B cell (primary cell): Measurements from ENCODE around the gene MBD3L3. TPM values are rescaled to one million over a fixed set of nuclear protein-coding genes. Genes with fewer than 3 reads are reported as not detected.

Experiments
- ATAC-seq: fragments of 200-7000 bp; cut with Tn5 transposase; one replicate; pipeline ENCODE4 v1.10.0; 2021; ENCODE audit warnings: low read depth, mild to moderate bottlenecking, moderate number of reproducible peaks, moderate library complexity
- CTCF ChIA-PET: fragments of 350-600 bp; sonication (Branson Sonifier 250); formaldehyde crosslinking; loops from one replicate; lab custom pipeline; 2021; ENCODE audit warnings: antibody characterized with exemption, inconsistent platforms; lab: Charles Lee
- POLR2A ChIA-PET: fragments of 350-600 bp; sonication (Branson Sonifier 250); formaldehyde crosslinking; loops from one replicate; lab custom pipeline; 2021; ENCODE audit warnings: antibody characterized with exemption; lab: Charles Lee
- DNase-seq: peaks from one replicate; pipeline ENCODE4 v3.0.0; 2013
- H2AFZ ChIP-seq: 2 replicates; pipeline ENCODE4 v1.6.1; 2012; ENCODE audit warnings: mild to moderate bottlenecking, low read depth, low read length; ENCODE audit not compliant: insufficient read depth, poor library complexity, severe bottlenecking
- H3K27ac ChIP-seq, 2 donors: 1 replicate in 1 of 2; 2 replicates in 1 of 2; pipeline ENCODE4 v1.5.1; 2012 to 2013; ENCODE audit warnings: low read length in 2 of 2, mild to moderate bottlenecking in 2 of 2, moderate library complexity in 1 of 2
- H3K27me3 ChIP-seq, 4 experiments: fragments of 200-600 bp in 1 of 4; sonication (generic) in 1 of 4; replicated peaks in 1 of 4; 1 replicate in 2 of 4; 2 replicates in 2 of 4; pipeline versions ENCODE4 v1.6.1 to v1.7.0; 2013 to 2016; ENCODE audit warnings: low read length in 3 of 4, mild to moderate bottlenecking in 2 of 4, mixed read lengths in 1 of 4, moderate library complexity in 1 of 4; ENCODE audit not compliant: insufficient read depth in 4 of 4, control insufficient read depth in 3 of 4; ENCODE audit errors: control extremely low read depth in 1 of 4
- H3K36me3 ChIP-seq, 2 experiments: replicated peaks in 1 of 2; 1 replicate in 1 of 2; 2 replicates in 1 of 2; pipeline versions ENCODE4 v1.6.1 to v1.7.1; 2013; ENCODE audit warnings: low read length in 1 of 2; ENCODE audit not compliant: insufficient read depth in 2 of 2, control insufficient read depth in 1 of 2; ENCODE audit errors: control extremely low read depth in 1 of 2, extremely low read depth in 1 of 2
- H3K4me1 ChIP-seq, 2 donors: fragments of 200-600 bp in 1 of 2; sonication (generic) in 1 of 2; 1 replicate in 1 of 2; 2 replicates in 1 of 2; pipeline versions ENCODE4 v1.5.1 to v1.6.1; 2013 to 2017; ENCODE audit warnings: low read length in 2 of 2; ENCODE audit not compliant: control insufficient read depth in 2 of 2, insufficient read depth in 2 of 2
- H3K4me2 ChIP-seq: replicated peaks from 2 replicates; pipeline ENCODE3; 2012; ENCODE audit warnings: mild to moderate bottlenecking, low read depth, low read length; ENCODE audit not compliant: poor library complexity, severe bottlenecking
- H3K4me3 ChIP-seq, 5 experiments: fragments of 200-600 bp in 1 of 5; sonication (generic) in 1 of 5; 1 replicate in 3 of 5; 2 replicates in 2 of 5; pipeline versions ENCODE4 v1.5.1 to v1.7.0; 2011 to 2016; ENCODE audit warnings: low read length in 4 of 5, mild to moderate bottlenecking in 4 of 5, low read depth in 2 of 5, control low read depth in 1 of 5, moderate library complexity in 1 of 5; ENCODE audit not compliant: insufficient read depth in 1 of 5; ENCODE audit errors: control extremely low read depth in 1 of 5, extremely low read depth in 1 of 5
- H3K79me2 ChIP-seq: fragments of 200-600 bp; sonication (generic); one replicate; pipeline ENCODE4 v1.6.0; 2016; ENCODE audit warnings: low read length; ENCODE audit not compliant: control insufficient read depth, insufficient read depth
- H3K9ac ChIP-seq: fragments of 200-600 bp; sonication (generic); 2 replicates; pipeline ENCODE4 v1.6.1; 2017; ENCODE audit warnings: mild to moderate bottlenecking, low read length, moderate library complexity
- H3K9me3 ChIP-seq, 3 donors: one replicate each; pipeline versions ENCODE4 v1.6.1 to v1.7.1; 2013; ENCODE audit warnings: low read length in 2 of 3; ENCODE audit not compliant: control insufficient read depth in 2 of 3, insufficient read depth in 1 of 3; ENCODE audit errors: control extremely low read depth in 1 of 3
- H4K20me1 ChIP-seq: 2 replicates; pipeline ENCODE4 v1.6.0; 2012; ENCODE audit warnings: mild to moderate bottlenecking, low read length; ENCODE audit not compliant: insufficient read depth, control insufficient read depth, poor library complexity, severe bottlenecking
- H3K27ac Mint-ChIP-seq: one replicate; pipeline ENCODE4 v1.8.0; 2021; ENCODE audit warnings: mixed read lengths
- H3K27me3 Mint-ChIP-seq: one replicate; pipeline ENCODE4 v1.8.0; 2021; ENCODE audit warnings: mixed read lengths
- H3K4me1 Mint-ChIP-seq: one replicate; pipeline ENCODE4 v1.8.0; 2021; ENCODE audit warnings: mixed read lengths
- H3K4me3 Mint-ChIP-seq: one replicate; pipeline ENCODE4 v1.8.0; 2021; ENCODE audit warnings: mixed read lengths
- H3K9me3 Mint-ChIP-seq: one replicate; pipeline ENCODE4 v1.8.0; 2022; ENCODE audit warnings: mixed read lengths; ENCODE audit not compliant: insufficient read depth
- EZH2 ChIP-seq: IDR thresholded peaks from 2 replicates; pipeline ENCODE4 v1.6.1; 2012; ENCODE audit warnings: borderline replicate concordance, low read depth, mild to moderate bottlenecking, moderate library complexity, low read length; ENCODE audit not compliant: insufficient read depth, poor library complexity, severe bottlenecking
- WGBS: methylation state at CpG from one replicate; pipeline ENCODE4 v1.1.5; 2013; ENCODE audit warnings: missing lambda C conversion rate; ENCODE audit not compliant: insufficient coverage; 5-methylcytosine and 5-hydroxymethylcytosine counted together
- intact Hi-C: fragments of 100-400 bp; cut with micrococcal nuclease; formaldehyde crosslinking; loops from one replicate; pipeline ENCODE4 v1.10.0; 2022
- polyA plus RNA-seq: library from polyadenylated mRNA; depleted of rRNA; stranded (reverse); fragments of >200 nt; gene quantifications from 2 replicates; pipeline ENCODE4 v1.2.3, GENCODE V29; 2012
- total RNA-seq, 2 donors: library from RNA; stranded (reverse); fragments of 120-200 nt in 1 of 2; gene quantifications; 1 replicate in 1 of 2; 2 replicates in 1 of 2; pipeline versions ENCODE4 v1.2.3 to v1.2.4, GENCODE V29; 2013 to 2022
- TF ChIP-seq, protein P1 (sequence below): fragments of 200-600 bp; IDR thresholded peaks from one replicate; pipeline ENCODE4 v1.8.0; 2022; ENCODE audit warnings: antibody characterized with exemption, mild to moderate bottlenecking

MBD3L3 gene
- total and polyA plus RNA-seq, 2 donors (not counting 1 experiment from before 2014, with no cell fraction given): not detected

DNA sequence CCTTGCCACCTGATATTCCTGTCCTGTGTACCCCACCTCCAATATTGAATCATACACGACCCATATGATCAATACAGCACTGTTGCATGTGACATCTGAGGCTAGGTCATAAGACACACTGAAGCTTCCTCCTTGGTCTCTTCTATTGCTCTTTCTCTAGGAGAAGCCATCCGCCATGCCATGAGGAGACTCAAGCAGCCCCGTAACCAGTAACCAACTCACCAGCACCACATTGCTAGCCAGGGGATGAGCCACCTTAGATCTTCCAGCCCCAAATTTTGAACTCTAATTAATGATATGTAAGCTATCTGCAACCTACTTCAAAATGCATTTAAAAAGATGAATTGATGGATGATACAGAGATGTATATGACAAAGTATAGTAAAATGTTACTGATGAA is 39.6 kb upstream of the MBD3L3 start:
- H3K27ac ChIP-seq: no peak overlapping the region
- H3K9ac ChIP-seq: no peak overlapping the region
- H3K27me3 Mint-ChIP-seq: no peaks in the 10 kb centered on the region
- peaks cover 15% of the 10 kb centered on the region for H3K9me3 Mint-ChIP-seq
- H3K4me1 Mint-ChIP-seq: peaks cover 23% of the 10 kb centered on the region
- H3K4me3 ChIP-seq: no peak overlapping the region
- H2AFZ ChIP-seq: no peak overlapping the region
- peak overlapping the region; percentile 93 for H3K4me3 Mint-ChIP-seq
- H3K36me3 ChIP-seq: no peaks in the 10 kb centered on the region
- POLR2A ChIA-PET: no interaction called here
- DNase-seq (peak; percentile 28), ATAC-seq (no peak)
- H3K27me3 ChIP-seq: no peaks in the 10 kb centered on the region
- peak overlapping the region; percentile 90 for H3K27ac Mint-ChIP-seq
- CTCF ChIA-PET: interaction anchor here (0.6 kb wide), 1 partner anchor 970 kb away, joined by 3 read pairs; no protein-coding TSS in a partner anchor
- H4K20me1 ChIP-seq: no peaks in the 10 kb centered on the region
- TF ChIP-seq, protein P1, sequence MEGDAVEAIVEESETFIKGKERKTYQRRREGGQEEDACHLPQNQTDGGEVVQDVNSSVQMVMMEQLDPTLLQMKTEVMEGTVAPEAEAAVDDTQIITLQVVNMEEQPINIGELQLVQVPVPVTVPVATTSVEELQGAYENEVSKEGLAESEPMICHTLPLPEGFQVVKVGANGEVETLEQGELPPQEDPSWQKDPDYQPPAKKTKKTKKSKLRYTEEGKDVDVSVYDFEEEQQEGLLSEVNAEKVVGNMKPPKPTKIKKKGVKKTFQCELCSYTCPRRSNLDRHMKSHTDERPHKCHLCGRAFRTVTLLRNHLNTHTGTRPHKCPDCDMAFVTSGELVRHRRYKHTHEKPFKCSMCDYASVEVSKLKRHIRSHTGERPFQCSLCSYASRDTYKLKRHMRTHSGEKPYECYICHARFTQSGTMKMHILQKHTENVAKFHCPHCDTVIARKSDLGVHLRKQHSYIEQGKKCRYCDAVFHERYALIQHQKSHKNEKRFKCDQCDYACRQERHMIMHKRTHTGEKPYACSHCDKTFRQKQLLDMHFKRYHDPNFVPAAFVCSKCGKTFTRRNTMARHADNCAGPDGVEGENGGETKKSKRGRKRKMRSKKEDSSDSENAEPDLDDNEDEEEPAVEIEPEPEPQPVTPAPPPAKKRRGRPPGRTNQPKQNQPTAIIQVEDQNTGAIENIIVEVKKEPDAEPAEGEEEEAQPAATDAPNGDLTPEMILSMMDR: no peak
- no peak for TF ChIP-seq EZH2
- no peak overlapping the region for H3K4me2 ChIP-seq
- H3K9me3 ChIP-seq: peaks cover 1 to 40% (median 18%) of the 10 kb centered on the region in 3 donors
- H3K79me2 ChIP-seq: no peaks in the 10 kb centered on the region
- intact Hi-C loops: loop anchor here (5.0 kb wide), 2 partner anchors 99 to 579 kb away; partner anchors contain the start of gene MCEMP1
- WGBS: 100% methylated on average over 2 of the region's 3 CpGs
- H3K4me1 ChIP-seq: peaks cover 10 to 14% of the 10 kb centered on the region in 2 donors

DNA sequence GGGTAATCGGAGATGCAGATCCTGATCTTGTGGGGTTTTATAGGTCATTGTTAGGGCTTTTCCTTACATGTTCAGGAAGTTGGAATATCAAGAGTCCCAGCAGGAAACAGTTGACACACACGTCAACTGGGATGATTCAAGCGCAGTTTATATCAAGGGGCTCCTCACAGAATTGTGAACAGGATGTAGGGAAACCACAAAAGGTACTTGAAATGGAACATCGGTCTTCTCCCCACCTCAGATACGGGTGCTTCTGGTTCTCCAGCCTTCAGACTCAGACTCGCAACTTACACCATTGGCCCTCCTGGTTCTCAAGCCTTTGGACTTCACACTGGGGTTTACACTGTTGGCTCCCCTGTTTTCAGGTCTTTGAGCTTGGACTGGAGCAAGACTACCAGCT is 30.5 kb upstream of the MBD3L3 start:
- Histone ChIP-seq H3K36me3 (peaks cover 5 to 10% of the 10 kb centered on the region in 2 experiments), H3K4me2 (no peak overlapping the region), H4K20me1 (no peaks in the 10 kb centered on the region), H3K27me3 (no peaks in the 10 kb centered on the region), H3K9ac (no peak overlapping the region), H2AFZ (no peak overlapping the region), H3K4me1 (no peaks in the 10 kb centered on the region), H3K4me3 (no peak overlapping the region), H3K27ac (no peak overlapping the region), H3K9me3 (peaks cover 3 to 87% (median 66%) of the 10 kb centered on the region in 3 donors), H3K79me2 (no peaks in the 10 kb centered on the region)
- WGBS: 63% methylated on average over 6 of the region's 6 CpGs
- ChIA-PET CTCF (no interaction called here), POLR2A (no interaction called here)
- intact Hi-C loops: no loop called here
- Mint-ChIP-seq H3K4me1 (no peaks in the 10 kb centered on the region), H3K27me3 (no peaks in the 10 kb centered on the region), H3K4me3 (no peak overlapping the region), H3K9me3 (peaks cover 11% of the 10 kb centered on the region), H3K27ac (no peak overlapping the region)
- TF ChIP-seq, protein P1: no peak
- TF ChIP-seq EZH2: no peak
- DNase-seq: no peak
- ATAC-seq: no peak
